Colonic mucosa (tissue), 4 donors: ENCODE results near the gene WDHD1. TPM values are rescaled to one million over a fixed set of nuclear protein-coding genes. Genes with fewer than 3 reads are reported as not detected.
"Not testable (repeated sequence)": the region's sequence is repeated elsewhere in the genome, so short reads cannot be mapped to it uniquely, and the experiment has no call there.

Experiments
- DNase-seq: peaks from one replicate; pipeline ENCODE4 v3.0.0-alpha.2; 2020
- H3K27ac ChIP-seq: fragments of 200-600 bp; one replicate; pipeline ENCODE4 v1.8.0; 2021
- H3K27me3 ChIP-seq: fragments of 200-600 bp; one replicate; pipeline ENCODE4 v1.8.0; 2021
- H3K36me3 ChIP-seq: fragments of 200-600 bp; one replicate; pipeline ENCODE4 v1.8.0; 2021
- H3K4me1 ChIP-seq: fragments of 200-600 bp; one replicate; pipeline ENCODE4 v1.8.0; 2021; ENCODE audit warnings: mild to moderate bottlenecking
- H3K4me3 ChIP-seq: fragments of 200-600 bp; one replicate; pipeline ENCODE4 v1.8.0; 2021
- H3K9ac ChIP-seq, 2 donors: one replicate each; pipeline ENCODE4 v1.7.0; 2013; ENCODE audit warnings: control low read depth in 2 of 2, low read depth in 2 of 2, low read length in 2 of 2
- H3K9me3 ChIP-seq: fragments of 200-600 bp; one replicate; pipeline ENCODE4 v1.8.0; 2021
- CTCF ChIP-seq: fragments of 200-600 bp; IDR thresholded peaks from one replicate; pipeline ENCODE4 v1.8.0; 2022; ENCODE audit warnings: antibody characterized with exemption, mild to moderate bottlenecking
- intact Hi-C: fragments of 100-400 bp; cut with DNase I; formaldehyde crosslinking; loops from one replicate; pipeline ENCODE4 v1.14.1; 2022
- total RNA-seq, 2 donors: library from RNA; stranded (reverse); fragmentation: NEBNext Ultra II Directional in 1 of 2; extraction: Animal tissue kit (Norgen Biotek cat#: 25700) in 1 of 2; gene quantifications; one replicate each; pipeline ENCODE4 v1.2.1, GENCODE V29; 2021
- donor health status: healthy.
- donor health status: DM: no; HTN: no; CAD: no.
- donor health status: DM: no; HTN: no; CAD: no.

The WDHD1 gene
- total RNA-seq, 2 donors from 2014 or later = 5.8 to 22.6 TPM

GRCh38 chr14:54919330-54919729, 107.6 kb downstream of the WDHD1 start:
- no peak overlapping the region for H3K27ac ChIP-seq
- H3K9ac ChIP-seq = no peak overlapping the region
- H3K4me1 ChIP-seq = no peaks in the 10 kb centered on the region
- intact Hi-C loops = no loop called here
- TF ChIP-seq CTCF = no peak
- DNase-seq = no peak
- no peak overlapping the region for H3K4me3 ChIP-seq
- no peaks in the 10 kb centered on the region for H3K9me3 ChIP-seq
- H3K36me3 ChIP-seq = no peaks in the 10 kb centered on the region
- H3K27me3 ChIP-seq = no peaks in the 10 kb centered on the region

GRCh38 chr14:54918427-54918826, 108.5 kb downstream of the WDHD1 start:
- Histone ChIP-seq H3K4me3 (no peak overlapping the region), H3K27me3 (no peaks in the 10 kb centered on the region), H3K4me1 (no peaks in the 10 kb centered on the region), H3K9me3 (no peaks in the 10 kb centered on the region), H3K36me3 (no peaks in the 10 kb centered on the region), H3K9ac (no peak overlapping the region), H3K27ac (no peak overlapping the region)
- intact Hi-C loops = no loop called here
- DNase-seq = no peak
- TF ChIP-seq CTCF = no peak

DNA sequence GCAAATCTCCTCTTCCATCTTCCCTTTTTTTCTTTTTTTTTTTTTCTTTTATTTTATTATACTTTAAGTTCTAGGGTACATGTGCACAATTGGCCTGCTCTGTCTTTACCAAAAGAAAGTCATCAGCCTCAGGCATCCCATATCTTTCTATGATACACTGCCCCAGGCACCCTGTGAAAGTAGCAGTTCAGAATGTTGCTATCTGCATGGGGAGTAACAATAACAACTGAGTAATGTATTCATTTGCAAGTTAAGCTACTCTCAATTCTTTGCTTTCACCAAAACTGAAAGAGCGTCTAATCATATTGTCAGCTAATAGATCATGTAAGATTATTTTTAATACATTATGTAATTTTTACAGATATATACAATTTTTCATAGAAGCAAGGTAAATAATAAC, 110.8 kb downstream of the WDHD1 start:
- no peak for DNase-seq
- intact Hi-C loops = no loop called here
- no peaks in the 10 kb centered on the region for H3K4me1 ChIP-seq
- H3K9me3 ChIP-seq = no peaks in the 10 kb centered on the region
- no peaks in the 10 kb centered on the region for H3K36me3 ChIP-seq
- no peak overlapping the region for H3K27ac ChIP-seq
- no peak overlapping the region for H3K9ac ChIP-seq
- TF ChIP-seq CTCF = no peak
- H3K4me3 ChIP-seq = no peak overlapping the region
- H3K27me3 ChIP-seq = no peaks in the 10 kb centered on the region

DNA sequence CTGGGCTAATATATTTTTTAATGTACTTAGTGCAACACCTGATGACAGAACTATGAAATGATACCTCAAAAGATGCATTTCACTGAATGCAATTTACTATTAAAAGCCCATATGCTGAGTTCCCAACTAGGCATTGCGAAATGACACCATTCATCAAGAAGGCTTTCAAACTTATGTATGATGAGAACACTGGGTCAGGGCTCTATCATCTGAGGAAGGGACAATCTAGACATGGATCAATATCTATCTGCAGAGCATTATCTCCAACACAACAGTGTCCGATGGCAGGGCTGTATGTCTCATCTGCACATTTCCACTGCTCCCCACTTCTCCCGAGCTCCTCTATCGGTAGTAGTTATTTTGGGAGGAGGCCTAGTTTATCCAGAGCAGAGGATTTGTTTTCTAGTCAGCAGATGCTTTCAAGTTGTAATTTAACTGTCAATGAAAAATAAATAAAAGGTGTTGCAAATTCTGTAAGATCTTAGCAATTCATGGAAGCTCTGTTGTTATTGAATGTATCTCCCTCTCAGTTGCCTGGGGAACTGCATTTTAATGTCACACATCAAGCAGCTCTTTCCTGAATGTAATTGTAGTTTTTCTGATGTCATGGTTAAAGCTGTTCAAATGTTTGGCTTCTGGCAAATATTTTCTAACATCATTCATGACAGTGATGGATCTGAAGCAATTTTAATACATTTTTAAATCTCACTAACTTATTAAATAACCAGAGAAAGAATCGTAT, 116.9 kb downstream of the WDHD1 start:
- no peaks in the 10 kb centered on the region for H3K36me3 ChIP-seq
- no peak overlapping the region for H3K4me3 ChIP-seq
- H3K27ac ChIP-seq = no peak overlapping the region
- H3K9ac ChIP-seq = no peak overlapping the region
- no peaks in the 10 kb centered on the region for H3K9me3 ChIP-seq
- intact Hi-C loops = loop anchor here (10.0 kb wide), 1 partner anchor 345 kb away; the partner anchor contains the start of gene SAMD4A
- no peaks in the 10 kb centered on the region for H3K4me1 ChIP-seq
- DNase-seq = no peak
- TF ChIP-seq CTCF = no peak
- no peaks in the 10 kb centered on the region for H3K27me3 ChIP-seq

DNA sequence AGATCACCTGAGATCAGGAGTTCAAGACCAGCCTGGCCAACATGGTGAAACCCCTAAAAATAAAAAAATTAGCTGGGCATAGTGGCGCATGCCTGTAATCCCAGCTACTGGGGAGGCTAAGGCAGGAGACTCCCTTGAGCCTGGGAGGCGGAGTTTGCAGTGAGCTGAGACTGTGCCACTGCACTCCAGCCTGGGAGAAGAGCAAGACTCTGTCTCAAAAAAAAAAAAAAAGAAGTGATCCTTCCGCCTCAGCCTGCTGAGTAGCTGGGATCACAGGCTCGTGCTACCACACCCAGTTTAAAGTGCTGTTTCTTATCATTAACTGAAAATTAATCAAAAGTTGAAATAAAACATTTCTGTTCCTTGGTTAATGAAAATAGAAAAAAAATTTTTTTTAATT, 117.9 kb downstream of the WDHD1 start:
- intact Hi-C loops = loop anchor here (10.0 kb wide), 1 partner anchor 344 kb away; the partner anchor contains the start of gene SAMD4A
- not testable (repeated sequence) for H3K4me1 ChIP-seq, H3K9ac ChIP-seq, H3K36me3 ChIP-seq, H3K9me3 ChIP-seq, H3K27ac ChIP-seq, H3K4me3 ChIP-seq, DNase-seq, H3K27me3 ChIP-seq

- DNase-seq = no peak
- no peaks in the 10 kb centered on the region for H3K36me3 ChIP-seq
- intact Hi-C loops = loop anchor here (10.0 kb wide), 1 partner anchor 343 kb away; the partner anchor contains the start of gene SAMD4A
Observed at GRCh38 chr14:54908190-54908589, 118.7 kb downstream of the WDHD1 start.

More at GRCh38 chr14:54908190-54908589, 118.7 kb downstream of the WDHD1 start:
- Histone ChIP-seq H3K27ac (no peak overlapping the region), H3K9me3 (no peaks in the 10 kb centered on the region), H3K27me3 (no peaks in the 10 kb centered on the region), H3K4me3 (no peak overlapping the region), H3K9ac (no peak overlapping the region), H3K4me1 (no peaks in the 10 kb centered on the region)
- no peak for TF ChIP-seq CTCF
